HG03095 (cell line): Measurements from ENCODE around the gene VDAC1.
"Not testable (repeated sequence)": the region's sequence is repeated elsewhere in the genome, so short reads cannot be mapped to it uniquely, and the experiment has no call there.

Experiments
- ATAC-seq: cut with Tn5 transposase; IDR thresholded peaks from one replicate; pipeline ENCODE4 v1.9.1; 2021; ENCODE audit warnings: moderate library complexity; ENCODE audit not compliant: unreplicated experiment

The VDAC1 gene

DNA sequence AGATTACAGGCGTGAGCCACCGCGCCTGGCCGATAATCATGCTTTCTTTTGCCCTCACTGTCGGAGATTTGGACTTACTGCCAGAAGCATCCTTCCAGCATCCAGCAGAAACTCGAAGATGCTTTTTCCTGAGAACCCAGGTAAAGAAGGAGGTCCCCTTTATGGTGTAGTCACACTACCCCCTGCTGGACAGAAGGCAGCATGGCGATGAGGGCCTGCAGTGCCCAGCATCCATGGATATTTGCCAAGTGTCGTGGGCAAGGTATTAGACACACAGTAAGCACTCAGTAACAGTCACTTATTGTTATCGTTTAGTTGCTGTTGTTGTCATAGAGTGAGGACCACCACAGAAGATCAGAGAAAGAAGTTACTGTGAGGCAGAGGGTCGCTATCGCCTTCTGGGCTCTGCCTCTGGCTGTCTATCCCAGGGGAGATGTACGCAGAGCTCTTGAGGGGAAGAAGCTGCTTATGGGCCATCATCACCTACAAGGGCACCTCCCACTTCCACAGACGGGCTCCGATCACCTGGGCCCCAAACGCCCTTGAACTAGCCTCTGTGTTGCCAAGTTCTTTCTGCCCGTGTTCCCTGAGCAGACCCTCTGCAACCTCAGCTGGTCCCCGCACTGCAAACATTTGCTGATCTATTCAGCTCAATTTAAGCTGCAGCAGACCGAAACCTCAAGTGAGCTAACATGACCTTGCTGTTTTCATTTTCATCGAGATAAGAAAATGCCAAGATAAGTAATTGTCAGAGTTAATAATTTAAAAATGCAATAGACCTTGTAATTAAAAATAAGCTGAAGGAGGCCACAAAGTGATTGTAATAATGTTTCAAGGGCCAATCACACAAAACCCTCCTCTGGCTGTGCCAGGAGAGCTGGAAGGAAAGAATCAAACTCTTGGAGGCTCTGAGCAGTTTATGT lies 60.3 kb downstream of the VDAC1 start:
- ATAC-seq: no peak

DNA sequence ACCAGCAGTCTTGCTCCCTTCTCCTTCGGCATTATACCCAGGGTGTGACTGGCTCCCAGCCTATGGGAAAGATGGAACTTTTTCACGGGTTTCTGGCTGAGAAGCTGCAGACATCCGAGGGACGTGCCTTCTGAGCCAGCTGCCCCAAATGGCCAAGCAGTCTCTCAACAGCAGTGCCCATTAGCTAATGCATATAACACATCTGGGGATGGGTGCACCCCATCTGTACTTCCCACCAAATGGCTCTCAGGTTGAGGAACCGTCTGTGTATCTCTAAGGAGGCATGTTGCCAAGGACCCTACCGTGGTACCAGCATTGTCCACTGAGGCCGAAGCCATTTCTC lies 61.3 kb downstream of the VDAC1 start:
- no peak for ATAC-seq

DNA sequence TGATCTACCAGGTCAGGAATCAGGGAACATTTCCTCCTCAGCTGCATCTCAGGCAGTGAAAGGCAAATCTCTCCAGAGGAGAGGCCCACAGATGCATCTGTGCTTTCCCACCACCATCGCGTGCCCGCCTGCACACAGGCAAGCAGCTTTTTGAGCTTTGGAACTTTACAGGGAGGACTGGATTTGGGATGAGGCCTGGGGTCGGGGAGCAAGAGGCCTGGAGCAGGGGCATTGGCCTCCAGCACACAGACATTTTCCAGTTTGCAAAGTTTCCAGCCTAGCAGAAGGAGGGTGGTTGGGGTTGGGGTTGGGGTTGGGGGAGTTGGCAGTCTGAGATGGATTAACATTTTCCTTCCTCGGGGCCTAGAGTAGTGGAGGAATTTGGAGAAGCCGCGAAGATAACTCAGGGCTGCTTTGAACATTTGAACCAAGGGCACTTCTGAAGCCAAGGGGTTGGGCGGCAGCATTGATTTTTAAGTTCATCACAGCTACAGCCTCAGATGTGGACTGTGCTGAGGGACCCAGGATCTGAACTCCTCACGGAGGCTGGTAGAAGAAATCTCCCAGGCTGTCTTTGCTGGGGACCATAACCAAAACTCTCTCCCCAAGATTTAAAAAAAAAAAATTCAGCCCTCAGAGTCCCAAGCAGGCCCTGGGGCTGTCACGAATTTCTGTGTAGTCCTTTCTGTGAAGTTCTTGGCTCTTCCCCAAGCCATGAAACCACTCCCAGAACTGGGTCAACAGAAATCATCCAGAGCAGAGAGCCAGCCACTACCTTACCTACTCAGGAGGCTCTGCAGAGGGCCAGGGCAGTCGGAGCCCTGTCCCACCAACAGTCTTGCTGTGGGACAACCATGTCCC lies 61.9 kb downstream of the VDAC1 start:
- no peak for ATAC-seq

DNA sequence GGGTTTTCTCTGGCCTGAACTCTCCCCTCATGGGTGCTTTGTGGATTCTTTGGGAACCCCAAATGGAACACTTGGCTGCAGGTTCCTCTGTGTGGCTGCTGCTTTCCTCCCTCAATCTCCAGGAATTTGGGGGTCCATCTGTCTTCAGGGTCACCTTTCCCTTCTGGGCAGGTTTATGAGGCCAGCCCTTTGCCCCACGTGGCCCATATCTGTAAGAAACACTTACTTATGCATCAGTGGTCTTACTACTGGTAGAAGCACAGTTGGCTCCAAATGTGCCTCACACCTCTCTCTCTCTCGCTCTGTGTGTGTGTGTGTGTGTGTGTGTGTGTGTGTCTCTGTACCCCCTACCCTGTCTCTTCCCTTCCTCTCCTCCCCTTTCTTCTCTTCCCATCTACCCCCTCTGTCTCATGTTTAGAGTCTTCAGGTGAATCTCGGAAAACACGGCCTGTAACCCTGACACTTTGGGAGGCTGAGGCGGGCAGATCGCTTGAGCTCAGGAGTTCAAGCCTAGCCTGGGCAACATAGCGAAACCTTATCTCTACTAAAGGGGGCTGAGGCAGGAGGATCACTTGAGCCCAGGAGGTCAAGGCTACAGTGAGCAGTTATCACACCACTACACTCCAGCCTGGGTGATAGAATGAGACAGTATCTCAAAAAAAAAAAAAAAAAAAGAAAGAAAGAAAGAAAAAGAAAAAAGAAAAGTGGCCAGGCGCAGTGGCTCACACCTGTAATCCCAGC lies 63.1 kb downstream of the VDAC1 start:
- ATAC-seq: no peak

DNA sequence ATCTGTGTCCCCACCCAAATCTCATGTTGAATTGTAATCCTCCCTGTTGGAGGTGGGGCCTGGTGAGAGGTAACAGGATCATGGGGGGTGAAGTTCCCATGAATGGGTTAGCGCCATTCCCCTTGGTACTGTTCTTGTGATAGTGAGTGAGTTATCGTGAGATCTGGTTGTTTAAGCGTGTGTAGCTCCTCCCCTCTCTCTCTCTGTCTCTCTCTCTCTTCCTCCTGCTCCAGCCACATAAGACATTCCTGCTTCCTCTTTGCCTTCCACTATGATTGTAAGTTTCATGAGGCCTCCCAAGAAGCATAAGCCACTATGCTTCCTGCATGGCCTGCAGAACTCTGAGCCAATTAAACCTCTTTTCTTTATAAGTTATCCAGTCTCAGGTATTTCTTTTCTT lies 65.1 kb downstream of the VDAC1 start:
- ATAC-seq: no peak

DNA sequence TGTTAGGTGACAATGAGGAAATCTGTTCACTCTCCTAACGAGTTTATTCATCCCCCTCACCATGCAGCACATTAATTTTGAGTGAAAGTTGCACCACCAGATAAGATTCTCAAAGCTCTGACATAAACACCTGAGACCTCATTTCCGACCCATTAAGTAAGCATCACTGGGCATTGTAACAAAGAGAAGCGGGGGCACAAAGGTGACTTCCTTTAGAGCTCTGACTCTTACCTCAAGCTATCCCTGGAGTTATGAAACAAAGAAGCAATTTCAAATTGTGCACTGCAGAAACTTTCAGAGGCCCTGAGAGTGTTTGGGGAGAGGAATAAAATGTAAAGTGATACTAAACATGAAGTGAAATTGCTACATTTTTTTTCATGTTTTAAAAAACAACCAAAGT lies 65.8 kb downstream of the VDAC1 start:
- ATAC-seq: peak; percentile 62

DNA sequence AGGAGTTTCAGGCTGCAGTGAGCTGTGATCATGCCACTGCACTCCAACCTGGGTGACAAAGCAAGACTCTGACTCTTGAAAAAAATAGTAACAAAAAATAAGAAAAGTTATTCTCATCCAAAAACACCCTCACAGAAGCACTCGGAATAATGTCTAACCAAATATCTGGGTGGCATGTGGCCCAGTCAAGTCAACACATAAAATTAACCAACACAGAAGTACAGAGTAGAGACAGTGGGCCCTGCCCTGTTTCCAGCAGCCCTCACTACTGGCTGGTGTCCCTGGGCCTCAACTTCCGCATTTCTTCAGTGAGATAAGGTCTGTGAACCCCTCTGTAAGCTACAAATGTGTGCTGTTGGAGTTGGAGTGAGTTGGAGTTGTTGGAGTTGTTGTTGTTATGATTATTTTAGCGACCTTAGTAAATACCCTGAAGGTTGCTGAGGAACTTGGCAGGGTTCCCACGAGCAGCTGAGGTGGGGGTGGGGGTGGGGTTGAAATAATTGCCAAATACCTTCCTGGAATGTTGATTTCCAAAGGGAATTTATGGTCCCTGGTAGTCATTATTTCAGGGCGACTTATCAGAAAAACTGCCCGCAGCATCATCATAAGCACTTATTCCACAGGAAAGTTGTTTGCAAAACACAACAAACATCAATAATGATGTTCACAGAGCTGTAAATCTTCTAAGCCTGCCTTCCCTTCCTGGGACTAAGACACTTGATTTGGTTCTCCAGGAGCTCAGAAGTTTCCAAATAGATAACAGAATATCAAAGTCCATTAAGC lies 66.5 kb downstream of the VDAC1 start:
- no peak for ATAC-seq

DNA sequence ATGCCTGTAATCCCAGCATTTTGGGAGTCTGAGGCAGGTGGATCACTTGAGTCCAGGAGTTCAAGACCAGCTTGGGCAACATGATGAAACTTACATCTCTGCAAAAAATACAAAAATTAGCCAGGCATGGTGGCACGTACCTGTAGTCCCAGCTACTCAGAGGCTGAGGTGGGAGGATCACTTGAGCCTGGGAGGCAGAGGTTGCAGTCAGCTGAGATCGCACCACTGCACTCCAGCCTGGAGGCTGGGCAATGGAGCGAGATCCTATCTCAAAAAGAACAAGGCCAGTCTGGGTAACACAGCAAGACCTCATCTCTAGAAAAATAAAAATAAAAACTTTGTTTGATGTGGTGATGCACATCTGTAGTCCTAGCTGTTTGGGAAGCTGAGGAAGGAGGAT lies 67.1 kb downstream of the VDAC1 start:
- not testable (repeated sequence) for ATAC-seq

DNA sequence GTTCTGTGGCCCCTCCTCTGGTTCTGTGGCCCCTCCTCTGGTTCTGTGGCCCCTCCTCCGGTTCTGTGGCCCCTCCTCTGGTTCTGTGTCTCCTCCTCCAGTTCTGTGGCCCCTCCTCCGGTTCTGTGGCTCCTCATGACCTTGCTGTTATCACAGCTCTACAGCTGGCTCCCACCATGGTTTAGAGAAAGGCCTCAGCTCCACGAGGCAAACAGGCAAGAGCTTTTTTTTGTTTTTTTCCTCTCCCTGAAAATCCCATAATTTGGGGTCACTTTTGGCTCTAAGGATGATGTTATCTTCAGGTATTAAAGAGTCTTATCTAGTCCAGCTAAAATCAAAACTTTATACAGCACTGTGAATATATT lies 68.1 kb downstream of the VDAC1 start:
- ATAC-seq: no peak

DNA sequence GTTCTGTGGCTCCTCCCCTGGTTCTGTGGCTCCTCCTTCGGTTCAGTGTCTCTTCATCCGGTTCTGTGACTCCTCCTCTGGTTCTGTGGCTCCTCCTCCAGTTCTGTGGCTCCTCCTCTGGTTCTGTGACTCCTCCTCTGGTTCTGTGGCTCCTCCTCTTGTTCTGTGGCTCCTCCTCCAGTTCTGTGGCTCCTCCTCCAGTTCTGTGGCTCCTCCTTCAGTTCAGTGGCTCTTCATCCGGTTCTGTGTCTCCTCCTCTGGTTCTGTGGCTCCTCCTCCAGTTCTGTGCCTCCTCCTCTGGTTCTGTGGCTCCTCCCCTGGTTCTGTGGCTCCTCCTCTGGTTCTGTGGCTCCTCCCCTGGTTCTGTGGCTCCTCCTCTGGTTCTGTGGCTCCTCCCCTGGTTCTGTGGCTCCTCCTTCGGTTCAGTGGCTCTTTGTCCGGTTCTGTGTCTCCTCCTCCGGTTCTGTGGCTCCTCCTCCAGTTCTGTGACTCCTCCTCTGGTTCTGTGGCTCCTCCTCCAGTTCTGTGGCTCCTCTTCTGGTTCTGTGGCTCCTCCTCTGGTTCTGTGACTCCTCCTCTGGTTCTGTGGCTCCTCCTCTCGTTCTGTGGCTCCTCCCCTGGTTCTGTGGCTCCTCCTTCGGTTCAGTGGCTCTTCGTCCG lies 68.7 kb downstream of the VDAC1 start:
- not testable (repeated sequence) for ATAC-seq

DNA sequence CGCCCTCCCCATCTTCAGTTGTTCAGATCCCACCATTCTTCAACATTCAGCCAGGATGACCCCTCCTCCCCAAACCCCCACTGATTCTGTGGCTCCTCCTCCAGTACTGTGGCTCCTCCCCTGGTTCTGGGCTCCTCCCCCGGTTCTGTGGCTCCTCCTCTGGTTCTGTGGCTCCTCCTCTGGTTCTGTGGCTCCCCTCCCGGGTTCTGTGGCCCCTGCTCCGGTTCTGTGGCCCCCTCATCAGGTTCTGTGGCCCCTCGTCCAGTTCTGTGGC lies 69.2 kb downstream of the VDAC1 start:
- ATAC-seq: no peak

DNA sequence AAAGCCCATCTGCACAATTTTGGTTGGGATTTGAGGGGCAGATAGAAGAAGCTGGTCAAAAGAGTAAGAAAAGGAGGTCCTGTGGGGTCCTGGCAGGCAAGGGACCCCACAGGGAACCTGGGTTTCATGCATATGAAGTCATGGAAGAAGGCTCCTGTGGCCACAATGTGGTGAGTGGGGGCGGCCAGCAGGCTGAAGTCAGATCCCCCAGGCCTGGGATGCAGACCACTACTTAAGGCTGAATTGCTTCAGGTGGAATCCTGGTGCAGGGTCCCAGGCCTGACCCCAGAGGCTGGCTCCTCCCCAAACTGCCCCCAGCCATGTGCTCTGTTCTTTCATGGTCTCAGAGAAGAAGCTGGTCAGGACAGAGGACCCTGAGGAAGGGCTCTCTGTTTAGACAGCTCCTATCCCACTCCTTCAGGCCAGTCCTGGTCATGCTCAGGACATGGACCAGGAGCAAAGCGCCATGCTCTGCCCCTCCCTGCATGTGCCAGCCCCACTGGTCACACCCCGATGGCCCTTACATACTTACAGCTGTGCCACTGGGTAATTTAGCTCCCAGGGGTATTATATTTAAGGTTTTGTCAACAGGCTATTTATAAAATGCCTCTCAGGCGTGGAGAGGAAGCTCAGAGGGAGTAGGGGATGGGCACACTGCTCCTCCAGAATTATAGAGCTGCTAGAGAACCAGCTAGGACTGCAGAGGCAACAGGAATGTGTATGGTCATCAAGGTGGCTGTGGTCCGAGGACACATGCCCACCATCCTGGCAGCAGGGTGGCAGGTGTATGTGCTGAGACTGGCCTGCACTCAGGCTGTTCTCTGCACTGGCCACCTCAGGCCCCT lies 69.7 kb downstream of the VDAC1 start:
- no peak for ATAC-seq

DNA sequence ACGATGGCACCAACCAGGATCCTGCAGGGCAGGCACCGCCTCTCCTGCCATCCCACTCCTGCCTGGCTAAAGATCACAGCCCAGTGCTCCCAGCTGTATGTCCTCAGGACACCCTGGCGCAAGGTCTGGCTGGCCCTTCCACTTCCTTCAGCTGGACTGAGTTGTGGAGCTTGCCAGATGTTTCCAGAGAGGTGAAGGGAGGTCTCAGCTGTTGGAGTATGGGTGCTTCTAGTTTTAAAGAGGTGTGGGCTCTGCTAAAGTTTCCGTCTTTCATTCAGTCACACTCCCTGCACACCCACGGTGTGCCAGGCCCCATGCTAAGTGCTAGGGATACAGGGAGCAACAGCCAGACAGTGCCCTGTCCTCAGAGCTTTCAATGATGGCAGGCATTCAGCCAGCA lies 70.5 kb downstream of the VDAC1 start:
- ATAC-seq: no peak

DNA sequence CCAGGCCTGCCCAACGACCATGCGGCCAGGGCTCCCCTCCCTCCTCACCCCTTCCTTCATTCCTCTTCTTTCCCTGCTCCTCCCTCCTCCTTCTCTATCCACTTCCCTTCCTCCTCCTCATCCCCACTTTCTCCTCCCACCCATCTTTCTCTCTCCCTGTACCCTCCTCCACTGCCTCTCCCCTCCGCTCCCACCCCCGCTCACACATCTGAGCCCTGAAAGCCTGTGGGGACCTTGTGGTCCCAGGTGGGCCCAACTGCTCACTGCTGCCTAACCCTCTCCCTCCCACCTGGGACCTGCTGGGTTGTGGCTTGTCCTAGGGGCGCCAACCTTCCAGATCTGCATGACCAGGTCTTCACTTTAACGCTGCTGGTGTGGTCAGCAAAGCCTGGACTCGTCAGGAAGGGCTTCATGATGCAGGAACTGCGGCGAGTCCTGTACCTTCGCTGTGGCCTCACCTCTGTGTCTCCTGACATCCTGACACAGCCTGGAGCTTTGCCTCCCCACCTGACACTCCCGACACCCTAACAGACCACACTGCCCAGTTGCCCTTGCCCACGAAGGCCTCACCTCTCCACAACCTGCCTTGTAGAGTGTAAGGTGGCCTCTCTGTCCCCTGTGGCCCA lies 71.0 kb downstream of the VDAC1 start:
- ATAC-seq: no peak

DNA sequence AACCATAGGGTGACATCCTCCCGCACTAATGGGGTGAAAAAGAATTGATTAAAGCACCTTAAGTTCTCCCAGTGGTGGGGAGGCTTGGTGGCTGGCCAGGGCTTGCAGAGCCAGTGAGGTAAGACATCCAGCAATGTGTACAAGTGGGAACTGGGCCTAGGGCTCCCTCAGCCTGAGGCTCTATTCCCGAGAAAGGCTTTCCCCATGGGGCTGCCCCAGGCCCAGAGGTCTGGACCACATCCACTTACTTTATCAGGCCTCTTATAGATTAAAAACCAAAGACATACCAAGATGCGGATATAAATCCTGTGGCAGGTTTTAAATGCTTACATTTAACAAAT lies 71.6 kb downstream of the VDAC1 start:
- no peak for ATAC-seq

DNA sequence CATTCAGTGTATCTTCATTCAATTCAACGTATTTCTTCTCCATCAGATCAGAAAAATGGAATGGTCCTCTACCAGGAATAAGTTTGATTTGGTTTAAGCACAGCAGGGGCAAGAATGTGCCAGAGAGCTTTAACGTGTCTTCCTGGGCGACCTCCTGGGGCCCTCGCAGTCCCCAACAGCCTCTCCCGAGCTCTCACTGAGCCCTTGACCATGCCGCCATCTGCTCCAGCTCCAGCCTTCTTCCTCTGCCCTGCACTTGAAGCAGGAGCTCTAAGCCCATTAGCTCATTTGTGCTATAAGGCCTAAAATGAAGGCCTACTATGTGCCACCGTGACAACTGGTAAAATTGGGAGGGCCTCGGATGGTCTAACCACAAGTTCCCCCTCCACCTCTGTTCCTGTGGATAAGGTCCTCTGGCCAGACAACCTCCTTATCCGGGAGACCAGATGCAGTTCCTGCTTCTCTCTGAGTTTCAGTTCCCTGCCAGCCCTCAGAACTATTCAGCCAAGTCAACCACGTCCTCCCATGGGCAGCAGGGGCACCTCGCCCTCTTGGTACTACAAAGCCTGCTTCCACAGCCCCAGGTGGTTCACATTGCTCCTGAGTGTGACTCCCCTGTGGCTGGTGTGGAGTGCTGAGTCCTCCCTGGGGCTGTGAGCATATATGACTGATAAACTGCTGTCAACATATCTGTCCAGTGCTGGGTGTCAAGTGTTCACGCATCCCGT lies 72.2 kb downstream of the VDAC1 start:
- no peak for ATAC-seq

DNA sequence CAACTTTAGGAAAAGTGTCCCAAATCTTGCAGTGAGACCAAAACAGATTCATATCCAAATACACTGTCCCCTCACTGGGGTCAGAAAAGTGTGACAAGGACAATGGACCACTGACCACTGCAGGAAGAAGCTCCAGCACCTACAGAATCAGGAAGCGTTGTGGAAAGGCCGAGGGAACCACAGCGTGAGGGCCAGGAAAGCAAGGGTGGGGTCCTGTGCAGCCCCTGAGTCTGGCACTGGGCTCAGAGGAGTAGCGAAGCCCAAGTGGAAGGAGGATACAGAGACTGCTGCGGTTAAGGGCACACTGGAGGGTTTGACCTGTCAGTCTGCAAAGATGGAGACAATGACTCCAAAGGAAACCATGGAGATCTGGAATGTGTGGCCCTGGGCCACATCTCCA lies 73.2 kb downstream of the VDAC1 start:
- no peak for ATAC-seq

DNA sequence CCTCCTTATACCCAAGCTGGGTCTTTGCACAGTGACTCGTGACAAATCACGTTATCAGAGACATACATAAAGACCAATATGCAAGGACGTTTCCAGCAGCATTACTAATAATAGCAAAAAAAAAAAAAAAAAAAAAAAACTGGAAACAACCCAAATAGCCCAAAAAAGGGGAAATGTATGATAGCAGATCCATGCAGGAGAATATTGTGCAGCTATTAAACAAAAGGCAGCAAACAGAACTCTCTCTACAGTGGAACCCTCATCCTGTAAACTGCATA lies 74.0 kb downstream of the VDAC1 start:
- ATAC-seq: no peak
